HepG2 (cell line): ENCODE results near the gene AKAIN1.

Source experiments
- ESRRA ChIP-seq: sonication (generic); formaldehyde crosslinking; IDR thresholded peaks from 2 replicates; pipeline ENCODE4 v1.5.1; 2020; ENCODE audit warnings: mild to moderate bottlenecking, low read depth, missing genetic modification reagents
- HES4 ChIP-seq: sonication (generic); formaldehyde crosslinking; IDR thresholded peaks from 2 replicates; pipeline ENCODE4 v1.9.0; 2021; ENCODE audit warnings: mild to moderate bottlenecking, missing genetic modification reagents, borderline replicate concordance
- KLF16 ChIP-seq, 2 experiments: sonication (generic) in 1 of 2; formaldehyde crosslinking in 1 of 2; IDR thresholded peaks; 2 replicates each; pipeline versions ENCODE4 v1.6.1 to v1.8.0; 2016 to 2023; ENCODE audit warnings: missing genetic modification reagents in 2 of 2, missing compliant biosample characterization in 1 of 2
- MTERF4 ChIP-seq: sonication (generic); formaldehyde crosslinking; IDR thresholded peaks from 2 replicates; pipeline ENCODE4 v1.8.0; 2023; ENCODE audit warnings: mild to moderate bottlenecking, missing genetic modification reagents
- NBN ChIP-seq: fragments of 450-650 bp; conservative IDR thresholded peaks from 2 replicates; pipeline ENCODE4 v1.6.1; 2017
- SETDB1 ChIP-seq: sonication (generic); formaldehyde crosslinking; IDR thresholded peaks from 2 replicates; pipeline ENCODE4 v1.5.1; 2020; ENCODE audit warnings: missing genetic modification reagents, mild to moderate bottlenecking, borderline replicate concordance
- ZBTB7B ChIP-seq: sonication (generic); formaldehyde crosslinking; IDR thresholded peaks from 2 replicates; pipeline ENCODE4 v1.4.0; 2020; ENCODE audit warnings: missing genetic modification reagents
- TF ChIP-seq, protein P1 (sequence below): sonication (generic); formaldehyde crosslinking; IDR thresholded peaks from 2 replicates; pipeline ENCODE4 v1.5.0; 2020; ENCODE audit warnings: mild to moderate bottlenecking, missing genetic modification reagents, moderate library complexity

DNA sequence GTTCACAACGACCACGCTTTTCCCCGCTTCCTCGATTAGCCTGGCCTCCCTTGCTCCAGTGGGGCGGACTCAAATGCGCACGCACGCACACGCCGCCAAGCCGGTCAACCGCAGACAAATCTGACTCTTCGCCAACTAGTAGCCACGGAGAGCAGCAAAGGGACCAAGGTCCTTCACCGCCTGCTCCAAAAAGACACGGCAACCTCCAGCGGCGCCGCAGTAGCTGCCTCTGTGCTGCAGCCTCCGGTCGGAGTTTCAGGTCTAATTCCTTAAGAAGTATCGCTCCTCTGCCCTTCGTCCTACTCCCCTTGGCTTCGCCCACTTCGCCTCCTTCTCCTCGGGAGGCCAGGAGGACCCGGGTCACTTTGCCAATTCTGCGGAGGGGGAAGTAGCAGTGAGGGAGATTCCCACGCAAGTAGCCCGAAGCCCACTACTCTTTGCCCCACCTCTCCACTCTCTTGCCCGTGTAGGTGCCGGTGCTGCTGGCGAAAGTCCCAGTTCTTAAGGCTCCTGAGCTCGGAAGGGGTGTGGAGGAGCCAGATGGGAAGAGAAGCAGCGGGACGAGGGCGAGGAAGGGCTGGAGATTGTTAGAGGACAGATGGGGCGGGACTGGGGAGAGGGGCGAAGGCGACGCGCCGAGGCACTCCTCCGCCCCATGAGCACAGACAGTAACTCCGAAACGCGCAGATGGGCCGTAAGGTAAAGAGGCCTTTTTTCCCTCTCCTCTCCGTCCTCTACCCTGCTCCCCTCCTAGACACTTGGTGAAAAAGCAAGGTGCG is 615 bp downstream of the AKAIN1 start:
- TF ChIP-seq, protein P1, sequence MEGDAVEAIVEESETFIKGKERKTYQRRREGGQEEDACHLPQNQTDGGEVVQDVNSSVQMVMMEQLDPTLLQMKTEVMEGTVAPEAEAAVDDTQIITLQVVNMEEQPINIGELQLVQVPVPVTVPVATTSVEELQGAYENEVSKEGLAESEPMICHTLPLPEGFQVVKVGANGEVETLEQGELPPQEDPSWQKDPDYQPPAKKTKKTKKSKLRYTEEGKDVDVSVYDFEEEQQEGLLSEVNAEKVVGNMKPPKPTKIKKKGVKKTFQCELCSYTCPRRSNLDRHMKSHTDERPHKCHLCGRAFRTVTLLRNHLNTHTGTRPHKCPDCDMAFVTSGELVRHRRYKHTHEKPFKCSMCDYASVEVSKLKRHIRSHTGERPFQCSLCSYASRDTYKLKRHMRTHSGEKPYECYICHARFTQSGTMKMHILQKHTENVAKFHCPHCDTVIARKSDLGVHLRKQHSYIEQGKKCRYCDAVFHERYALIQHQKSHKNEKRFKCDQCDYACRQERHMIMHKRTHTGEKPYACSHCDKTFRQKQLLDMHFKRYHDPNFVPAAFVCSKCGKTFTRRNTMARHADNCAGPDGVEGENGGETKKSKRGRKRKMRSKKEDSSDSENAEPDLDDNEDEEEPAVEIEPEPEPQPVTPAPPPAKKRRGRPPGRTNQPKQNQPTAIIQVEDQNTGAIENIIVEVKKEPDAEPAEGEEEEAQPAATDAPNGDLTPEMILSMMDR (CRISPR knock-in tag) = no peak
- TF ChIP-seq HES4 (CRISPR knock-in tag) = no peak
- no peak for TF ChIP-seq MTERF4 (CRISPR knock-in tag)
- TF ChIP-seq ZBTB7B (CRISPR knock-in tag) = no peak
- no peak for TF ChIP-seq KLF16 (CRISPR knock-in tag; IDR thresholded peaks at IDR 0.05)
- no peak for TF ChIP-seq NBN
- no peak for TF ChIP-seq SETDB1 (CRISPR knock-in tag)
- TF ChIP-seq ESRRA (CRISPR knock-in tag) = no peak
